ENCODE data around the gene DEPDC1.
A peak's percentile ranks its signal among the peaks of the same experiment; 100 is the strongest.
"Not testable (repeated sequence)": the region's sequence is repeated elsewhere in the genome, so short reads cannot be mapped to it uniquely, and the experiment has no call there.

Gene DEPDC1

DNA sequence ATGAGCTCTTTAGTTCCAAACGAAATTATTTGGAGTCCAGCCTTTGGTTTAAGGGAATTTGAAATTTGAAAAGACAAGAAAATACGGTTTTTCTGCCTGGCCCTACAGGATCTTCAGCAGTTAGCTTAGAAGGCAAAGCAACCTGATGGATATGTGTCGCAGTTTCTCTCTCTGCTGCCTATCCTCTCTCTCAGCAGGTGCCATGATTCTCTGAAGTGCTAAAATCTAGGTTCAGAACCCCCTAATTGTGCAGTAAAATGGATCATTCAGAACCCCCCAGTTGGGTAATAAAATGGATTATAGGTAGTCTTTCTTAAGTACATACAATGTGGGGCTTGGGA lies 446 bp upstream of the DEPDC1 start:
- Histone ChIP-seq H3K27me3 (ENCODE audit: control insufficient read depth, insufficient read depth, low read length) (no peaks in the 10 kb centered on the region), H3K4me2 (ENCODE audit: low read length) (peak overlapping the region; percentile 86), H3K4me1 (ENCODE audit: control insufficient read depth, insufficient read depth, low read length) (peaks cover 11% of the 10 kb centered on the region), H3K36me3 (ENCODE audit: insufficient read depth, low read length) (no peaks in the 10 kb centered on the region), H3K4me3 (ENCODE audit: low read length) (peak overlapping the region; percentile 93), H3K9me3 (replicated peaks; ENCODE audit: low read length) (no peaks in the 10 kb centered on the region), H3K9ac (ENCODE audit: low read depth, low read length) (peak overlapping the region; percentile 89)

GRCh38 chr1:68495968-68496679 lies 758 bp downstream of the DEPDC1 start:
- peaks cover 11% of the 10 kb centered on the region for H3K4me1 ChIP-seq (ENCODE audit: control insufficient read depth, insufficient read depth, low read length)
- H3K4me2 ChIP-seq (ENCODE audit: low read length), result peak overlapping the region; percentile 86
- peak overlapping the region; percentile 89 for H3K9ac ChIP-seq (ENCODE audit: low read depth, low read length)
- H3K27me3 ChIP-seq (ENCODE audit: control insufficient read depth, insufficient read depth, low read length), result no peaks in the 10 kb centered on the region
- peak overlapping the region; percentile 93 for H3K4me3 ChIP-seq (ENCODE audit: low read length)
- H3K9me3 ChIP-seq (replicated peaks; ENCODE audit: low read length), result no peaks in the 10 kb centered on the region
- H3K36me3 ChIP-seq (ENCODE audit: insufficient read depth, low read length), result no peaks in the 10 kb centered on the region

- Histone ChIP-seq H3K4me1 (ENCODE audit: control insufficient read depth, insufficient read depth, low read length) (peaks cover 11% of the 10 kb centered on the region), H3K27me3 (ENCODE audit: control insufficient read depth, insufficient read depth, low read length) (no peaks in the 10 kb centered on the region), H3K4me2 (ENCODE audit: low read length) (peak overlapping the region; percentile 86), H3K4me3 (ENCODE audit: low read length) (peak overlapping the region; percentile 93), H3K9ac (ENCODE audit: low read depth, low read length) (peak overlapping the region; percentile 89), H3K36me3 (ENCODE audit: insufficient read depth, low read length) (peaks cover 5% of the 10 kb centered on the region), H3K9me3 (replicated peaks; ENCODE audit: low read length) (no peaks in the 10 kb centered on the region)
These were observed 1.4 kb downstream of the DEPDC1 start for GRCh38 chr1:68495532-68495931.

DNA sequence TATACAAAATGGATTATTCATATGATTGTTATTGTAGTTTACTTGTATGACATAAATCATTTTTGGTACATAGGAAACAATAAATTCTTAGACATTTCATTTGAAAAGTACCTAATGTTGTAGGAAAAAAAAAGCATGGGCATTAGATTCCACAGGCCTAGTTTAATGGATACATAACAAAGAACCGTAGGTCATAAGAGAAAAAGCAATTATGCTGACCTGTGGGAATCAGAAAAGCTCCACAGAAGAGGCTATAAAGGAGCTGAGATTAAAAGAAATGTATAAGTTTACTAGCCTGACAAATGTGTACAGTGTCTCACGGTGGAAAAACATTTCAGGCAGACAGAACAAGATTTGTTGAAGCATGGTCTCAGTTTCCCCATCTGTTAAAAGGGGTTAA lies 3.7 kb downstream of the DEPDC1 start:
- Histone ChIP-seq H3K4me2 (ENCODE audit: low read length) (no peak overlapping the region), H3K9ac (ENCODE audit: low read depth, low read length) (no peak overlapping the region), H3K36me3 (ENCODE audit: insufficient read depth, low read length) (peaks cover 10% of the 10 kb centered on the region), H3K4me3 (ENCODE audit: low read length) (no peak overlapping the region), H3K4me1 (ENCODE audit: control insufficient read depth, insufficient read depth, low read length) (peaks cover 11% of the 10 kb centered on the region), H3K27me3 (ENCODE audit: control insufficient read depth, insufficient read depth, low read length) (no peaks in the 10 kb centered on the region), H3K9me3 (replicated peaks; ENCODE audit: low read length) (no peaks in the 10 kb centered on the region)

GRCh38 chr1:68492255-68492654 lies 4.6 kb downstream of the DEPDC1 start:
- H3K4me3 ChIP-seq (ENCODE audit: low read length); H3K4me2 ChIP-seq (ENCODE audit: low read length); H3K9me3 ChIP-seq (replicated peaks; ENCODE audit: low read length); H3K36me3 ChIP-seq (ENCODE audit: insufficient read depth, low read length); H3K27me3 ChIP-seq (ENCODE audit: control insufficient read depth, insufficient read depth, low read length); H3K9ac ChIP-seq (ENCODE audit: low read depth, low read length): not testable (repeated sequence)
- H3K4me1 ChIP-seq (ENCODE audit: control insufficient read depth, insufficient read depth, low read length), result peaks cover 11% of the 10 kb centered on the region

GRCh38 chr1:68490046-68490651 lies 6.7 kb downstream of the DEPDC1 start:
- H3K9me3 ChIP-seq (replicated peaks; ENCODE audit: low read length), result no peaks in the 10 kb centered on the region
- no peaks in the 10 kb centered on the region for H3K27me3 ChIP-seq (ENCODE audit: control insufficient read depth, insufficient read depth, low read length)
- peaks cover 10% of the 10 kb centered on the region for H3K36me3 ChIP-seq (ENCODE audit: insufficient read depth, low read length)
- H3K4me3 ChIP-seq (ENCODE audit: low read length), result no peak overlapping the region
- no peak overlapping the region for H3K9ac ChIP-seq (ENCODE audit: low read depth, low read length)
- H3K4me2 ChIP-seq (ENCODE audit: low read length), result no peak overlapping the region
- H3K4me1 ChIP-seq (ENCODE audit: control insufficient read depth, insufficient read depth, low read length), result peaks cover 4% of the 10 kb centered on the region

DNA sequence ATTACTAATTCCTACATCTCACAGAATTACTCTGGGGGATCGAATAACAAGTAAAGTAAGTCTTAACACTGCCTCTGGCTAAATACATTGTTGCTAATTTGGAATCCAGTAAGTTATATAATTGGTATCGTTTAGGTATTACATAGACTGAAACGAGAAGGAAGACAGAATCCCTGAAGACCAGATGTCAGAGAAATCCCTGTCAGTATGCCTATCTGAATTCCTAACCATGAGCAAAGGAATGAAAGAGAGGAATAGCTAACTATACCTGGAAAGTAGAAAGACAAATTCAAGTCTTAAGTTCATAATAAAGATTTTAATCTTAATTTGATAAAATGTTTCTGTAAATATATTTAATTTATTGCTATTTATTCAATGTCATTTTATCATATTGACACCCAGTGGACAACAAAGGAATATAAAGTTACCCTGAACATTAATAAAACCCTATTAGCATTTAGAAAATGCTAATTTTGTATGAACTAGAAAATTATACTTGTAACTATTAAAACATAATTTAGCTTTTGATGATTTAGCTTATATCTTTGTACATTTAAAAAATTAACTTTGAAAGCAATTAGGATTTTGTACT lies 11.4 kb downstream of the DEPDC1 start:
- no peak overlapping the region for H3K4me3 ChIP-seq (ENCODE audit: low read length)
- H3K27me3 ChIP-seq (ENCODE audit: control insufficient read depth, insufficient read depth, low read length), result no peaks in the 10 kb centered on the region
- peaks cover 8% of the 10 kb centered on the region for H3K36me3 ChIP-seq (ENCODE audit: insufficient read depth, low read length)
- H3K9ac ChIP-seq (ENCODE audit: low read depth, low read length), result no peak overlapping the region
- no peak overlapping the region for H3K4me2 ChIP-seq (ENCODE audit: low read length)
- peaks cover 14% of the 10 kb centered on the region for H3K4me1 ChIP-seq (ENCODE audit: control insufficient read depth, insufficient read depth, low read length)
- no peaks in the 10 kb centered on the region for H3K9me3 ChIP-seq (replicated peaks; ENCODE audit: low read length)

- Histone ChIP-seq H3K9me3 (replicated peaks; ENCODE audit: low read length) (no peaks in the 10 kb centered on the region), H3K4me2 (ENCODE audit: low read length) (no peak overlapping the region), H3K27me3 (ENCODE audit: control insufficient read depth, insufficient read depth, low read length) (no peaks in the 10 kb centered on the region), H3K36me3 (ENCODE audit: insufficient read depth, low read length) (peaks cover 7% of the 10 kb centered on the region), H3K4me1 (ENCODE audit: control insufficient read depth, insufficient read depth, low read length) (peaks cover 14% of the 10 kb centered on the region), H3K9ac (ENCODE audit: low read depth, low read length) (no peak overlapping the region), H3K4me3 (ENCODE audit: low read length) (no peak overlapping the region)
These were observed 12.3 kb downstream of the DEPDC1 start for GRCh38 chr1:68484618-68485017.

- Histone ChIP-seq H3K36me3 (ENCODE audit: insufficient read depth, low read length) (peaks cover 18% of the 10 kb centered on the region), H3K27me3 (ENCODE audit: control insufficient read depth, insufficient read depth, low read length) (no peaks in the 10 kb centered on the region), H3K4me1 (ENCODE audit: control insufficient read depth, insufficient read depth, low read length) (peaks cover 14% of the 10 kb centered on the region), H3K4me3 (ENCODE audit: low read length) (no peak overlapping the region), H3K4me2 (ENCODE audit: low read length) (no peak overlapping the region), H3K9me3 (replicated peaks; ENCODE audit: low read length) (no peaks in the 10 kb centered on the region), H3K9ac (ENCODE audit: low read depth, low read length) (no peak overlapping the region)
These were observed 15.8 kb downstream of the DEPDC1 start for GRCh38 chr1:68481041-68481440.

DNA sequence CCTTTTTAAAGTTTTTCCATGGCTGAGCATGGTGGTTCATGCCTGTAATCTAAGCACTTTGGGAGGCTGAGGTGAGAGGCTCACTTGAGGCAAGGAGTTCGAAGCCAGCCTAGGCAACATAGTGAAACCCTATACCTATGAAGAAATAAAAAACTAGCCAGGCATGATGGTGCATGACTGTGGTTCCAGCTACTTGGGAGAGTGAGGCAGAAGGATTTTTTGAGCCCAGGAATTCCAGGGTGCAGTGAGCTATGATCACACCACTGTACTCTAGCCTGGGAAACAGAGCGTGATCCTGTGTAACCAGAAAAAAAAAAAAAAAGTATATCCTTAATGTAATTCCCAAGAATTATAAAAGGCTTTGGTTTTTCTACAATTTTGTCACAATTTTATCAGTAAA lies 17.4 kb downstream of the DEPDC1 start:
- Histone ChIP-seq H3K4me2 (ENCODE audit: low read length) (no peak overlapping the region), H3K27me3 (ENCODE audit: control insufficient read depth, insufficient read depth, low read length) (no peaks in the 10 kb centered on the region), H3K9me3 (replicated peaks; ENCODE audit: low read length) (no peaks in the 10 kb centered on the region), H3K36me3 (ENCODE audit: insufficient read depth, low read length) (peaks cover 18% of the 10 kb centered on the region), H3K4me3 (ENCODE audit: low read length) (no peak overlapping the region), H3K9ac (ENCODE audit: low read depth, low read length) (no peak overlapping the region), H3K4me1 (ENCODE audit: control insufficient read depth, insufficient read depth, low read length) (peaks cover 14% of the 10 kb centered on the region)

DNA sequence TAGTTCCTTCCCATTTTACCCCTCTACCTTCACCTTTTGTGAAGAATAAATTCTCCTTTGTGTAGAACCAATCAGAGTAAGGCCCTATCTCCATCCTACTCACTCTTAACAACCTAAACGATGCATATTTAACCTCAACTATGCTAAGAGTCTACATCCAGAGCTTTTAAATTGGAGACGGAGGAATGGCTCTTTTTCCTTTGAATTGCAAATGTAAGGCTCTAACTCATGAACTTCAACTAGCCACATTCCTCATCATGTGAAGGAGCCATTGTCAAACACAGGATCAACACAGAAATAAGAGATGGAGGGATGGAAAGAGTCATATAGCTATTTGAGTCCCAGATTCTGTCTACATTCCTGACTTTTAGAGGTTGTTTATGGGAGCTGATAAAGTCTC lies 18.2 kb downstream of the DEPDC1 start:
- Histone ChIP-seq H3K27me3 (ENCODE audit: control insufficient read depth, insufficient read depth, low read length) (no peaks in the 10 kb centered on the region), H3K4me1 (ENCODE audit: control insufficient read depth, insufficient read depth, low read length) (peaks cover 14% of the 10 kb centered on the region), H3K9ac (ENCODE audit: low read depth, low read length) (no peak overlapping the region), H3K9me3 (replicated peaks; ENCODE audit: low read length) (no peaks in the 10 kb centered on the region), H3K4me2 (ENCODE audit: low read length) (no peak overlapping the region), H3K36me3 (ENCODE audit: insufficient read depth, low read length) (peaks cover 18% of the 10 kb centered on the region), H3K4me3 (ENCODE audit: low read length) (no peak overlapping the region)

DNA sequence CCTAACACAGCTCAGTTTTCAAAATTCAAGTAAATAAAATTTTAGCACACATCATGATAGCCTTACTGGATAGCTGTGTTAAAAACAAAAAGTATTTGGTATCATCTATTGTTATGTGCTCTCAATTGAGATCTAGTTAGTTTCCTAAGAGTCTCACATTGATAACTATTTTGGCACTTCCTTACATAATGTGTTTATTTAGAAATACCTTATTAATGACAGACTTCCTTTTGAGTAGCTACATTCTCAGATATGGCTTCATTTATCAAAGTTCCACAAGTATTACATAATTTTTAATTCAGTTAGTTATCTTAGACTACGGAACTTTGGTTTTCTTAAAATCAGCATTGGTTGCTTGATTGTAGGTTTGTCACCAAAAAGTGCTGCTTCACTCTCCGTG lies 20.3 kb downstream of the DEPDC1 start:
- H3K9ac ChIP-seq (ENCODE audit: low read depth, low read length); H3K4me3 ChIP-seq (ENCODE audit: low read length): not testable (repeated sequence)
- peaks cover 18% of the 10 kb centered on the region for H3K36me3 ChIP-seq (ENCODE audit: insufficient read depth, low read length)

More for the DNA sequence above, 20.3 kb downstream of the DEPDC1 start:
- not testable (repeated sequence) for H3K27me3 ChIP-seq (ENCODE audit: control insufficient read depth, insufficient read depth, low read length); H3K4me1 ChIP-seq (ENCODE audit: control insufficient read depth, insufficient read depth, low read length); H3K4me2 ChIP-seq (ENCODE audit: low read length); H3K9me3 ChIP-seq (replicated peaks; ENCODE audit: low read length)
